Left ventricle myocardium superior (tissue), 1 donor: ENCODE results near the gene NRBP1. TPM values are rescaled to one million over a fixed set of nuclear protein-coding genes. Genes with fewer than 3 reads are reported as not detected.

Experiments
- ATAC-seq: fragments of 200-7000 bp; cut with Tn5 transposase; one replicate; pipeline ENCODE4 v1.9.1; 2020; ENCODE audit warnings: mild to moderate bottlenecking, moderate library complexity
- DNase-seq: peaks from one replicate; pipeline ENCODE4 v3.0.0-alpha.2; 2020
- intact Hi-C: fragments of 100-400 bp; cut with micrococcal nuclease; formaldehyde crosslinking; loops from one replicate; pipeline ENCODE4 v1.11.0; 2022
- long read RNA-seq: library from polyadenylated mRNA; unstranded; transcript quantifications from one replicate; pipeline ENCODE4 v2.0.0, GENCODE V29; 2021
- total RNA-seq: library from RNA; stranded (reverse); fragmentation: NEBNext Ultra II Directional; extraction: Animal tissue kit (Norgen Biotek cat#: 25700); gene quantifications from one replicate; pipeline ENCODE4 v1.2.1, GENCODE V29; 2021
- donor health status: DM: no; HTN: yes; CAD: no; lungs with severe emphysema.

NRBP1 gene
- total RNA-seq, result 53.1 TPM
- long read RNA-seq, partial matches to known transcripts, result 96 of 111 reads
- long read RNA-seq, other reads (novel, unspliced or antisense), result 12 of 111 reads

DNA sequence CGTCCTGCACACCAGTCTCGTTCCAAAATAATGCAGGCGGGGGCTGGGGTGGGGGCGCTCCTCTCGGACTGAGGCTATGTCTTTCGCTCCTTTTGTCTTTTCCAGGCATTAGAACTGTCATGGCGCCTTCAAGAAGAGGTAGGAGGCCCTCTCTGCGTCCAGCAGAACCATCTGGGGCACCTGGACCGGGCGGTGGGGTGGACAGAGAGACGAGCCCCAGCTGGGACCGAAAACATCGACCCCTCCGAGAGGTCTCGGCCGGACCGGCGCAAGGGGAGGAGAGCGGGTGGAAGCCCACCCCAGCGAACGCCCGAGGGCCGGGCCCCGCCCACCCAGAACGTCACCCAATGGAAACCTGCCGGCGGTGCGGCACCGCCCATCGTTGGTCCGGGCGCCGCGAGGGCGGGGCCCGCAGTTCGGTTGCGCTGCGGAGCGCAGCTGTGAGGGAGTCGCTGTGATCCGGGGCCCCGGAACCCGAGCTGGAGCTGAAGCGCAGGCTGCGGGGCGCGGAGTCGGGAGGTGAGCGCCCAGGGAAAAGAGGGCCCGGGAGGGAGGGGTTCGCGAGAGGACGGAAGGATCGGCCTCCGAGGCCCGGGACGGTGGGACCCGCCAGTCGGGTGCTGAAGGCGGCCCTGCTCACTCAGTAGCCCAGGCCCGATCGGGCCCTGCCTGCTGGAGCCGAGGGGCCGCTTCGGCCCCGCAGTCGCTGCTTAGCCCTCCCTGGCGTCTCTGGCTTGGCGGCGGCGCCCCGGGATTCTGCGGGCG lies at the start of gene NRBP1:
Gene NRBP1 (plus strand): TSS at position 419 of the 765 bp plus-strand sequence. CDS start 4,643 bp downstream, outside the sequence.
- intact Hi-C loops, result no loop called here
- peak; percentile 97 for DNase-seq
- ATAC-seq, result peak; percentile 97

DNA sequence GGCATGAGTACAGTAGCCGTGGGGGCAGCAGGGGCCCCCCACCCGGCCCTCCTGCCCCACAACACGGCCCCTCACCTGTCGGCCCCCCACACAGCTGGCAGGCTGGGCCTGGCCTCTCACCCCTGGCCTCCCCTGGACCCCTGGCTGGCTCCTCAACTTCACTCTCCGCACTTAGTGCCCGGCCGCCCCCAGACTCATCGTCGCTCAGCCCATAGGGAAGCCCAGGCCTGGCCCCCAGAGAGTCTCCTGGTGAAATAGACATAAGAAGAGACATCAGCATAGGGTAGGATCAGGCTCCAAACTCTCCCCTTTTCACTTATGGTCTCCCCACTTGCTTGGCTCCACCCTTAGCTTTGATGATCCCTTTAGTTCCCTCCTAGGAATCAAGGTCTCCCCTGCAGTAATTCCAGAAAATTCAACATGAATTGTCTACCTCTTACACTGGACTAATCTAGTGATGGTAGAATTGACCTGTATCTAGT lies 49.6 kb upstream of the NRBP1 start:
- ATAC-seq (no peak), DNase-seq (no peak)
- intact Hi-C loops, result no loop called here

DNA sequence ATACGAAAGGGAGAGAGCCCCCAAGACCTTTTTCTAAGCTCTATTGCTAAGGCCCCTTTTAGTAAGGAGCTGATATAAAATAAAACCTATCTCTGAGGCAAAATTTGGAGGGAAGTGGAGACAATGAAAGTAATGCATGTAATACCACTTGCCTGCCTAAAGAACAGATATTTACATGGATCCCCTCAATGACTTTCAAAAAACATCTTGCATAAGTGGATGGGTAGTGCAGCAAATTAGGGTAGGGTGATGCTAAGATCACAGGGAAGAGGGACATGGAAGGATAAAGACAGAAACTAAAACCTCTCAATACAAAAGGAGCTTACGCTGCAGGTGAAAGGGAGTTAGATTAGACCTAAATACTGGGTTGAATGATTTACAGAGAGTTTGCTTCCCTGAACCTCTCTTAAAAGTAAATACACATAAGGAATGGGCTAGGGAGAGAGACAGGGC lies 49.0 kb upstream of the NRBP1 start:
- intact Hi-C loops, result no loop called here
- ATAC-seq (no peak), DNase-seq (no peak)

DNA sequence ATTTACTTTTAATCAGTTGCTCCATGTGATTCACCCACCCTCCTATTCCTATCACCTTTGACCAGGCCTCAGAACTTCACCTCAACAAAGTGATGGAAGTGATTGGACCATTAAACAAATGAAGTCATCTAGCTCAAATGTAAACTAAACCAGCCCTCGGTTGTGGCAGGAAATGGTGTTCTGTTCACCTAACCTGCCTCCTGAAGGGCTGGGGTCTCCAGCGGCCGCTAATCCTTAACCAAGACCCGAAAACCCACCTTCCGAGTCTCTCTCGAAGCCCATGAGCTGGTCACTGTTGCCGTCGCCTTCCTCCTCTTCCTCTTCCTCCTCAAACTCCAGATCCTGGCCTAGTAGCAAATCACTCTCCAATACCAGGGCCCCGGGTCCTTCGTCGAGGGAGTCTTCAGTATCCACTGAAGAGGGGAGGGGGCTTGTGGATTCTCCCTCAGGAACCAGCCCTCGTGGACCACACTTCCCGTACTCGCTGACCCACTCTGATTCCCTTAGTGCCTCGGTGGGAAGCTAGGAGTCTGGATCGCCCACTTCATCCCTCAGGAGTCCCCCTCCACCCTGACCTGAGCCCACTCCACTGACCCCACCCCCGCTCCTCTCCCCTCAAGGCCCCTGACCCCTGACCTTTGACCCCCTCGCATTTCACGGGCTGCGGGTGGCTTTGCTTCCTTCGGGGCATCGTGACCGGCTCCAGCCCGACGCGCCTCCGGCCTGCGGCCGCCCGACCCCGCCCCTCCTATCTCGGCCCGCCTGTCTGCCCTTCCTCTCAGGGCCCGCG lies 48.4 kb upstream of the NRBP1 start:
- DNase-seq (no peak), ATAC-seq (no peak)
- intact Hi-C loops, result no loop called here

GRCh38 chr2:27380626-27381545 lies 47.5 kb upstream of the NRBP1 start, which contains the start of gene ZNF513:
TSS of gene ZNF513 (minus strand) at chr2:27380734. CDS start at chr2:27380526, 208 bp downstream.
- intact Hi-C loops, result no loop called here
- ATAC-seq (peak; percentile 92), DNase-seq (peak; percentile 98)

GRCh38 chr2:27381577-27382181 lies 46.8 kb upstream of the NRBP1 start:
- intact Hi-C loops, result no loop called here
- ATAC-seq, result no peak
- DNase-seq, result no peak

DNA sequence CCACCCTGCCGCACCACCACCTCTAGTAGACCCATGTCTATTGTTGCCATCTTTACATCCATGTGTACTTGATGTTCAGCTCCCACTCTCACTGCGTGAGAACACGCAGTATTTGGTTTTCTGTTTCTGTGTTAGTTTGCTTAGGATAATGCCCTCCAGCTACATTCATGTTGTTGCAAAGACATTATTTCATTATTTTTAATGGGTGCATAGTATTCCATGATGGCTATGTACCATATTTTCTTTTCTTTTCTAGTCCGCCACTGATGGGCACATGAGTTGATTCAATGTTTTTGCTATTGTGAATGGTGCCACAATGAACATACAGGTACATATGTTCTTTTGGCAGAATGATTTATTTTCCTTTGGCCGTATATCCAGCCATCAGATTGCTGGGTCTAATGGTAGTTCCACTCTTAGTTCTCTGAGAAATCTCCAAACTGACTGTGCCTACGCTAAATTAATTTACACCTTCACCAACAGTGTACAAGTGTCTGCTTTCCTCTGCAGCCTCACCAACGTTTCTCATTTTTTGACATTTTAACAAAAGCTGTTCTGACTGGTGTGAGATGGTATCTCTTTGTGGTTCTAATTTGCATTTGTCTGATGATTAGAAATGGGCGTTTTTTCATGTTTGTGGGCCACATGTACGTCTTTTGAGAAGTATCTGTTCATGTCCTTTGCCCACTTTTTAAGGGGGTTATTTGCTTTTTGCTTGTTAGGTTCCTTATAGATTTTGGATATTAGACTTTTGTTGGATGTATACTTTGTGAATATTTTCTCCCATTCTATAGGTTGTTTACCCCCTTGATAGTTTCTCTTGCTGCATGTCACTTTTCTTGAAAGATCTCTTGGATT lies 37.4 kb upstream of the NRBP1 start:
- DNase-seq, result no peak
- ATAC-seq, result no peak
- intact Hi-C loops, result no loop called here

DNA sequence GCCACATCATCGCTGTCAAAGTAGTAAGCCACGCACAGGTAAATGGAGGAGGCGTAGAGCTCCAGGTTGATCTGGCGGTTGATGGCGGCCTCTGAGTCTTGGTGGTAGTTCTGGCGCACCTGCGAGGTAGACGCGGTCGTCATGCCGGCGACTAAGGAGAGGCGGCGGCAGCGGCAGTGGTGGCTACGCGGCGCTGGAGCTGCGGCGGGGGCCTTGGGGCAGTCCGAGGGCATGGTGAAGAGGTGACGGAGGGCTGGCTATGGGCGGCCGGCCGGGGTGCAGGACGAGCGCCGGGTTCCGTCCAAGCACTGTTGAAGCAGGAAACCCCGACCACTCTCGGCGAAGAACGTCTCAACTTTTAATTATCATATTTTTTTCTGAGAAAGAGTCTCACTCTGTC lies 35.2 kb upstream of the NRBP1 start:
- no peak for ATAC-seq
- no peak for DNase-seq
- intact Hi-C loops, result no loop called here

DNA sequence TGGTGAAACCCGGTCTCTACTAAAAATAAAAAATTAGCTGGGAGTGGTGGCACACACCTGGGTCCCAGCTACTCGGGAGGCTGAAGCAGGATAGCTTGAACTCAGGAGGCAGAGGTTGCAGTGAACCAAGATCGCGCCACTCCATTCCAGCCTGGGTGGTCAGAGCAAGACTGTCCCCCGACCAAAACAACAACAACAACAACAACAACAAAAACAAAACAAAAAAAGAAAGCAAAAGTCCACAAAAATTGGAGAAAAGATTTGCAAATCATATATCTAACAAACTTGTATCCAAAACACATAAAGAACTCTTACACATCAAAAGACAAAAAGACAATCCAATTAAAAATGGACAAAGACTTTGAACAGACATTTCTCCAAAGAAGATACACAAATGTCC lies 29.5 kb upstream of the NRBP1 start:
- intact Hi-C loops, result no loop called here
- no peak for DNase-seq
- no peak for ATAC-seq

DNA sequence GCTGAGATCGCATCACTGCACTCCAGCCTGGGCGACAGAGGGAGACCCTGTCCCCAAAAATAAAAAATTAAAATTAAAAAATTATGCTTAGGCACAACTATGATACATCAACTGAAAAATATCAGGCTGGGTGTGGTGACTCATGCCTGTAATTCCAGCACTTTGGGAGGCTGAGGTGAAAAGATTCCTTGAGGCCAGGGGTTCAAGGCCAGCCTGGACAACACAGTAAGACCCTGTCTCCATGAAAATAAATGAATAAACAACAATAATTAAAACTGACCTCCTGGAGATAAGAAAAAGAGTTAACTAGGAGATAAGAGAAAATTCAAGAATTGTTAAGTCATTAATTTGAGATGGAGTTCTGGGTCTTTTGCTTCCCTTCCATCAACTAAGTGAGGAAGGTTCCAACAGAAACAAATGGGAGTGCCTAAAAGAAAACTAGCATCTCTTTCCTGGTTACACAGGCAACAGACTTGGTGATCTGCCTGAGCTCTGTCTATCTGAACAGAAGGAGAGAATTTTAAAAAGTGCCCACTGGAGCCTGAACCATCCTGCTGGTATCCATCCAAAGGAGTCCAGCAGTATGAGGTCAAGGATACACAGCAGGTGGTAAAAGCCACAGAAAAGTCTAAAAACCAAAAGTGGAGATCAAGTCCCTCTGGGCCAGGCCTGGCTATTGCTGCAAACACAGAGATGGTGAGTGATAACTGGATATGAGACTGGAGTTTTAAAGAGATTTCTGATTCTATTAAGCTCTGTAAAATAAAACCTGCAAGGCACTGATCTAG lies 27.9 kb upstream of the NRBP1 start:
- DNase-seq, result no peak
- ATAC-seq, result no peak
- intact Hi-C loops, result no loop called here

- no peak for ATAC-seq
- intact Hi-C loops, result no loop called here
Observed at GRCh38 chr2:27407798-27408491, 20.5 kb upstream of the NRBP1 start.

GRCh38 chr2:27408601-27409320 lies 19.7 kb upstream of the NRBP1 start:
- no peak for DNase-seq
- intact Hi-C loops, result no loop called here
- ATAC-seq, result peak; percentile 51

More at GRCh38 chr2:27407798-27408491, 20.5 kb upstream of the NRBP1 start:
- DNase-seq, result no peak

DNA sequence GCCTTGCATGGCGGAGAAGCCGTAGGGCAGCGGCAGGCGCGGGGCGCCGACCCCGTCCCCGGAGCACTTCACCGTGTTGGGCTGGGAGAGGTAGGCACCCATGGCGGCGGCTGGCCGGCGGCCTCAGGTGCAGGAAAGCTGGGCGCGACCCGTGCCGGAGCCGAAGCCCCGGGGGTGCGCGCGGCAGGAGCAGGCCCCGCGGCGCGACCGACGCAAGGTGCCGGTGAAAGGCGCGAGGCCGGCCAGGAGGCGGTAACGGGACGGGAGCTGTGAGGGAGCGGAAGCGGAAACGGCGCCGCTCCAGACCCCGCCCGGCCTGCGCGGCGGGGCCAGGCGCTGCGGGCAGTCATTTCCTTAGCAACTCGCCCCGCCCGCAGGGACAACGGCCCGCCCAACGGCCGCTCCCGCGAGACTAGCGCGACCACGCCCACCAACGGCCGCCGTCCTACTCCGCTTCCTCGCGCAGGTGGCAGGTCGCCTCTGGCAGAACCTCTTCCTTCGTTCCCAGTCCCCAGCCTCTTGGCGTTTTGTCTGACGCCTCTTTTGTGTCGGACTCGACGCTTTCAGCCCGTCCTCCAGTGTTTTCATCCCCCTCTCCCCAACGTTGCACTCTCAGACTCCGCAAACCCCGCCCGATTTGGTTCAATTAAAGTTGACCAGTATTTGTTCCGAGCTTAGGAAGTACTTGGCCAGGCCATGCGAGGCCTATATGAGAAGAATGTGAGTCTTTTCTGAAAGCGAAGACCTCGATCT lies 18.9 kb upstream of the NRBP1 start, which contains the start of gene PPM1G:
Gene PPM1G (minus strand): TSS at position 271 of the 753 bp plus-strand sequence. CDS start 169 bp downstream, at position 102.
- DNase-seq (peak; percentile 97), ATAC-seq (peak; percentile 99)
- intact Hi-C loops, result no loop called here

DNA sequence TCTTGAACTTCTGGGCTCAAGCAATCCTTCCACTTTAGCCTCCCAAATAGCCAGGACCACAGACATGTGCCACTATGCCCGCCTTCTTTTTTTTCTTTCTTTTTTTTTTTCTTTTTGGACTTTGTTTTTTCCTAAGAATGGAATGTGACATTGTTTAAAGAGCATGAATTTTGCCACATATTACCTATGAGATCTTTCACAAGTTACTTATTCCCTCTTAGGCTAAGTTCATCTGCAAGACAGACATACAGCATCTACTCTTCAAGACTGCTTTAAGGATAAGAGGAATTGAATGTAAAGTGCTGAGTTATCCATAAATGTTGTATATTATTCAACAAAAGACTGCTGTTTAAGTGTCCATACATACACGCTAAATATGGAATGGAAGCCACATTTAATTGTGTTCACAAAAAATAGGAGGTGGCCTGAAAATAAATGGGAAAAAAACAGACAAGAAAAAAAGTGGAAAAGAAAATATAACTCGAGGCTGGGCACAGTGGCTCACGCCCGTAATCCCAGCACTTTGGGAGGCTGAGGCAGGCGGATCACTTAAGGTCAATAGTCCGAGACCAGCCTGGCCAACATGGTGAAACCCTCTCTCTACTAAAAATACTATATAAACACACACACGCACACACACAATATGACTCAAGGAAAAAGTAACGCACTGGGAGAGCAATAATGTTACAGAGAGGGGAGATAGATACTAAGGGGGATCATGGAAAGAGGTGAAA lies 15.8 kb upstream of the NRBP1 start:
- ATAC-seq (no peak), DNase-seq (no peak)
- intact Hi-C loops, result no loop called here
